HG02763 (cell line): ENCODE data around the gene DCST1.

ENCODE experiments used
- ATAC-seq: cut with Tn5 transposase; IDR thresholded peaks from one replicate; pipeline ENCODE4 v1.9.1; 2021; ENCODE audit warnings: mild to moderate bottlenecking, moderate library complexity; ENCODE audit not compliant: unreplicated experiment

DCST1 gene

GRCh38 chr1:155030243-155030795 lies 3.3 kb upstream of the DCST1 start:
- ATAC-seq = no peak

DNA sequence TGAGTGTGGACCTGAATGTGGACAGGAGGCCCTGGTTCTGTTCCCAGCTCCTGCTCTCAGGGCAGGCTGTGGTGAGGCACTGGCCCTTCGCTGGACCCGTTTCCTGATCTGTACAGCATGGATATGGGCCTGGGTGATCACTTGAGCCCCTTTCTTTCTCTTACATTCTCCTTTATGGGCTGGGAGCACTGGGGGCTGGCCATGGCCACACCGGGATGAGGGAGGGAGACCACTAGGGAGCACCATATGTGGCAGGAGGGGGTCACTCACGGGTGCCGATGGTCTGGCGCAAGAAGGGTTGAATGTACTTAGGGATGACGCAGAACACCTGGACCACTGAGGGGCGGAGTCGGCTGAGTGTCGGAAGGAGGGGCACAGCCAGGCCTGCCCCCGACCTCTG lies 2.7 kb upstream of the DCST1 start:
- ATAC-seq = no peak

DNA sequence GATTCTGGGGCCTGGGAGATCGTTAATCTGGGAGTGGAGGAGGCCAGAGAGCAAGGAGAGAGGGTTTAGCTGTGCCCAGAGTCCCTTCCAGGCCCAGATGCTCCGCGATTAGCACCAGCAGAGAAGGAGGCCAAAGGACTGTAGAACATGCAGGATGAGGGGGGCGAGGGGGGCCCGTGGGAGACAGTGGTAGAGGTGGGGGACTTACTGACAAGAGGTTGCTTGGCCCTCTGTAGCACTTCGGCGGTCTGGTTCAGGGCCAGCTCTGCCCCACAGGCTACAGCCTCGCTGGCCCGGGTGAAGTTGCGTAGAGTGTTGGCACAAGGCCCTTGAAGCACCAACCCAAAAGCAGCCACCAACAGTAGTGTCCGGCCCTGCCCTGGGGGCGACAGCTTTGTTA lies 738 bp upstream of the DCST1 start:
- ATAC-seq = no peak

DNA sequence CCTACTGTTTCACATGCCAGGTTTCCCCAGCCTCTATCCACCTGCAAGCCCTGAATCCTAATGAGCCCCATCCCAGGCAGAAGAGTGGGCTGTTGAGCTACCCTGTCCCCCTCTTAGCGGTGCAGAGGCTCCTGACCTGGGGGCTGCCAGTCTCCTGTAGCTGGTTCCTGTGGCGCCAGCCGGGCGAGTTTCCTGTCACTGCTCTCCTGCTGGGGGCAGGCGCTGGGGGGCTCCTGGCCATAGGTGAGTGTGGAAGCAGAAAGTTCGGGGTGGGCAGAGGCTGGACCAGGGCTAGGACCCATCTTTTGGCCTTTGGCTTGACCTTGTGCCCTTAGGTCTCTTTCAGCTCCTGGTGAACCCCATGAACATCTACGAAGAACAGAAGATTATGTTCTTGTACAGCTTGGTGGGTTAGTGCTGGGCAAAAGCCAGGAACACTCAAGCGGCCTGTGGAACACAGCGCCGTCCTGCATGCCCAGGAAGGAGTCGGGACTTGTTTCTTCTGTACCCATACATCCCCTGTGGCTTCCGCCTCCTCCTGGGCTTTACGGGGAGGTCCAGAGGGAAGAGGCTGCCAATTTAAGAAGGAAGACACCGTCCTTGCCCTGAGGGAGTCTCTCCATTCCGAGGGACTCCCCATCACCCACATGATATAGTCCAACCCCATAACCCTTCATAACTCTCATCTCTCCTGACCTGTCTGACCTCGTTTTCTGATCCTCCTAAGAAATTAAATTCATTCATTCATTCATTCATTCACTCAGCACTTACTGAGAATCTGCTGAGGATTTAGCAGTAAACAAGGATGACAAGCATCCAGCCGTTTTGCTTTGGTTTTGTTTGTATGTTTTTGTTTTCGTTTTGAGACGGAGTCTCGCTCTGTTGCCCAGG lies 939 bp downstream of the DCST1 start:
- no peak for ATAC-seq

DNA sequence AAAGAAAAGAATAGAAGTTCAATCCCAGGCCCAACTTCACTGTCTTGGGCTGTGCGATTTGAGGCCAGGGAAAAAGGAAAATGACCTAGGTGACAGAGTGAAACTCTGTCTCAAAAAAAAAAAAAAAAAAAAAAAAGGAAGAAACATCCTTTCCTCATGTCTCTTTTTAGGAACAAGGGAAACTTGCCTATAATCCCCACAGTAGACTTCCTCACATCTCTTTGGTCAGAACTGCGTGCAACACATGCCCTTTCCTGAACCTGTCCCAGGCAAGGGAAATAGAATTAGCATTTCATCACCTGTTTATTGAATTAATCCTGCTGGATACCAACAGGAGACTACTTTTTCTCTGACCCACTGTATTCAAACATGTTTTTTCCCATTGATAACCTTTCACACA lies 2.3 kb downstream of the DCST1 start:
- no peak for ATAC-seq

DNA sequence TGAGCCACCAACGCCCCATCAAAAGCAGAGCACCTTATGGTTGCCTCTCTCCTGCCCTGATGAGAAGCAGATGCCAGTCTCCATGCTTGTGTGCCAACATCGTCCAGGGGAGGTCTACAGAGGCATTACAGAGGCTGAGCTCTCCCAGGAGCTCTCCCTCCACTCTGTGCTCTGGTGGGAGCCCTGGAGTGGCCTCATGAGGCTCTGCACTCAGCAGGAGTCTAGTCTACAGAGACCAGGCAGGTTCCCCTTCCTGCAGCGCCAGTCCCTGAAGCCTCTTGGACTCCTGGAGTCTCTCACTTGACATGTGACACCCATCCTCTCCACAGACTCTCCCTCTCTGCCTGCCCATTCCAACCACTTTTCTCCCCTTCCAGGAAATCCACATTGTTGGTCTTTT lies 3.4 kb downstream of the DCST1 start:
- ATAC-seq = no peak

- ATAC-seq = no peak
Observed at GRCh38 chr1:155037851-155038441, 4.3 kb downstream of the DCST1 start.

DNA sequence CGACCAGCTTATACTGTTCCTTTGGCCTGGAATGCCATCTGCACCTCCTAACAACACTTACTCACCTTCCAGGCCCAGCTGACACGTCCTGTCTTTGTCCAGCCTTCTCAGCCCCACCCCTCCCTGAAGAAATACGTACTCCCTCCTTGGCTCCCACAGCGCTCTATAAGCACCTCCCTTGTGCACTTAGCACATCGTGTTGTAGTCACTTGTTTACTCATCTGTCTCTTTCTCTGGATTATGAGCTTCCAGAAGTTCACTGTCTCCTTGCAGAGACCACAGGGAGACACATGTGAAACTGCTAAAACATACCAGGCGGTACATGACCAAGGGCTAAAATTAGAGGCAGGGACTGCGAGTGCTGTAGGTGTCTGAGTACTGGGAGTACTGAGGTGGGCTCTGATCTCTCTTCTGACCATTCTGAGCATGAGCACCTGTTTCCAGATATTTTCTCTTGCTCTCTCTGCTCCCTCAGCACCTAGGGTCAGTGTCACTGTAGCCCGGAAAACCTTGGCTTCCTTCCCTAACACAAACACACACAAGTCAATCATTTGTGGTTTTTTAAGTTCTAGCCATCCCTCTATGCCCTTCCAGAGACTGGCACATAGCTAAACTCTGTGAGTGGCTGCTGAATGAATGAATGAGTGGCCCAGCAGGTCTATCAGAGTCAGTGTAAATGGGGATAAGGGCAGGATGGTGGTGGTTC lies 5.1 kb downstream of the DCST1 start:
- no peak for ATAC-seq

GRCh38 chr1:155039308-155039669 lies 5.7 kb downstream of the DCST1 start:
- ATAC-seq = no peak

- ATAC-seq = no peak
Observed at GRCh38 chr1:155040358-155041093, 6.9 kb downstream of the DCST1 start.

- no peak for ATAC-seq
Observed at GRCh38 chr1:155042789-155043188, 9.2 kb downstream of the DCST1 start.

GRCh38 chr1:155043301-155043702 lies 9.7 kb downstream of the DCST1 start:
- ATAC-seq = no peak

GRCh38 chr1:155043793-155044192 lies 10.2 kb downstream of the DCST1 start:
- ATAC-seq = no peak

DNA sequence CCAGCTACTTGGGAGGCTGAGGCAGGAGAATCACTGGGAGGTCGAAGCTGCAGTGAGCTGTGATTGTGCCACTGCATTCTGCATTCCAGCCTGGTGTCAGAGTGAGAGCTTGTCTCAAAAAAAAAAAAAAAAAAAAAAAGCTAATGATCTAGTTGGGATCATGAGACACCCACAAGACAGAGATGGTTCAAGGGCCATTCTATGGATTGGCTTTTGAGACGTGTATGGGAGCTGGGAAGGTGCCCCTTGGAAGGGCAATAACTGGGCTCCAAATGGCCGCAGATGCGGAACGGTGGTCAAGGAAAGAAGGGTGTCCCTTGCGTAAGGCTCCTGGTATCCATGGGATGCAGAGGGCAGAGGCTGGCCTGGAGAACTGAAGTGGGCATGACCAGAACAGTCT lies 10.7 kb downstream of the DCST1 start:
- no peak for ATAC-seq

GRCh38 chr1:155044812-155045657 lies 11.4 kb downstream of the DCST1 start:
- no peak for ATAC-seq

DNA sequence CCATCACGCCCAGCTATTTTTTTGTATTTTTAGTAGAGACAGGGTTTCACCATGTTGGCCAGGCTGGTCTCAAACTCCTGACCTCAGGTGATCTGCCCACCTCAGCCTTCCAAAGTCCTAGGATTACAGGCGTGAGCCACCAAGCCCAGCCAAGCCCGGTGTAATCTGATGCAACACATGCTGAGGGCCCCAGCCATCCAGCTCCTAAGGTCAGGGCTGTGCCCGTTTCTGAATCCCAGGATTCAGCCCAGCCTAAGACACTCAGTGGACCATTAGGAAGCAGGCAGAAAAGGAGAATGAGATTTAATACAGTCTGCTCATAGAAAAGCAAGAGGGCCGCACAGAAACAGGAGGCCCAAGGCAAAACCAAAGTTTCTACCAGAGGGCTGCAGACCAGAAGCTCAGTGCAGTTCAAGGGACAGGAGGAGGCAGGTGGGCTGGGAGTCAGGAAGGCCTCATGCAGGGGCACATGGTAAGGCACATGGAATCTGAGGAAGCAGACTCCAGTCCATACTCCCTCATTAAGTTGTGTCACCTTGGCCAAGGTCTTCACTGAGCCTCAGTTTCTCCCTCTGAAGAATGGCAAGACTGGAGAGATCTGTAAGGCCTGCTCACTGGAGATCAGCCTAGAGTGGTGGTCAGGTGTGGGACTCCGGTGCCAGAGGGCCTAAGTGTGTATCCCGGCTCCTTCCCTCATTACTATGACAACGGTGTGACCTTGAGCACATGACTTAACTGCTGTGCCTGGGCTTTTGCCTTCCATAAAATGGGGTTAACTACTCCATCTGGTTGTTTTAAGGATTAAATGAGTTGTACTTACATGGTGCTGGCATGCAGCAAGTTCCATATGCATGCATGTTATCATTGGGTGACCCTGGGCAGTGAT lies 15.1 kb downstream of the DCST1 start:
- no peak for ATAC-seq

GRCh38 chr1:155049651-155050559 lies 16.3 kb downstream of the DCST1 start:
- ATAC-seq = no peak
